NCI-H526 (cell line): Measurements from ENCODE around the gene SORCS2.

Experiments
- DNase-seq, 2 experiments: peaks; one replicate each; lab custom pipeline; 2025; lab: John Stamatoyannopoulos, UW

Gene SORCS2

DNA sequence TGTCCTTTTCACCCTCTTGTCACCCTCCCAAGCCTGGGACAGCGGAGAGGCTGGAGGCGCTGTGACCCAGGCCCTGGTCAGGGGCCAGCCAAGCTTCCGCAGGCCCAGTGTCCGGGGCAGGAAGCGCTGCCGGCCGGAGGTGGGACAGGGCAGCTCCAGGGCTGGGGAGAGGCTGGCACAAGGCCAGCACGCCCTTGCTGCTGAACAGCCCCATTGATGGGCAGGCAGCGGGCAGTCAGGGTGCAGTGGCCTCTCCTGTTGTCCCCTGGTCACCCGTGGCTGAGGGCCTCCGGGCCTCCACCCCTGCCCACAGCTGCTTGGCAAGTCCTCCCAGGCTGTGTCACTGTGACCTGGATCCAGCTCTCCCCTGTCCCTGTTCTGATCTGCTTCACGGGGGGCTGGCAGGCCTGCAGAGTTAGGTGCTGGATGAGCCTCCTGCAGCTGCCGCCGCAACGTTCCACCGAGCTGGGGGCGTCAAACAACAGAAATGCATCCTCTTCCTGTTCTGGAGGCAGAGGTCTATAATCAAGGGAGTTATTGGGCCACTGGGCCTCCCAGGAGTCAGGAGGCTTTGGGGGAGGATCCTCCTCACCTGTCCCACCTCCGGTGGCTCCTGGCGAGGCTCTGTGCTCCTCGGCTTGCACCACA is 134.5 kb downstream of the SORCS2 start:
- DNase-seq: no peak

DNA sequence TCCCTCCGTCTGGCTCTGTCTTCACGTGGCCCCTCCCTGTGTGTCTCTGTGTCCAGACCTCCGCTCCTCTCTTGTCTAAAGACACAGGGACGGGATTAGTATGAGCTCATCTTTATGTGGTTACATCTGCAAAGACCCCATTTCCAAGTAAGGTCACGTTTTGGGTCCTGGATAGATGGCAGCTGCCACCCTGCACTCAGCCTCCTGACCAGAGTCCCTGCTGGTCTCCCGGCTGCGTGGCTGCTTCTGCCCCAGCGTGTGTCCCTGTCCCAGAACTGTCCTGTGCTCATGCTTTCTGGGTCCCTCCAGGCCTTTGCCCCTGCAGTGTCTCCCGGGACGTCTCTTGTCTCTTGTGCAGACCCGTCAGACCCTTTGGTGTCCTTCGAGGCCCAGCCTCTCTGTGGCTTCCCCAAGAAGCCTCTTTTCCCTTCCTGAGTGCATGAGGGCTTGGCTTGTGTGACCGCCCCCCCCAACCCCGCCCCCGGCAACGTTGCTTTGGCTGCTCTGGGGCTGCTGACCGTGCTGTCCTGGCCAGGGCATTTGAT is 135.1 kb downstream of the SORCS2 start:
- no peak for DNase-seq

DNA sequence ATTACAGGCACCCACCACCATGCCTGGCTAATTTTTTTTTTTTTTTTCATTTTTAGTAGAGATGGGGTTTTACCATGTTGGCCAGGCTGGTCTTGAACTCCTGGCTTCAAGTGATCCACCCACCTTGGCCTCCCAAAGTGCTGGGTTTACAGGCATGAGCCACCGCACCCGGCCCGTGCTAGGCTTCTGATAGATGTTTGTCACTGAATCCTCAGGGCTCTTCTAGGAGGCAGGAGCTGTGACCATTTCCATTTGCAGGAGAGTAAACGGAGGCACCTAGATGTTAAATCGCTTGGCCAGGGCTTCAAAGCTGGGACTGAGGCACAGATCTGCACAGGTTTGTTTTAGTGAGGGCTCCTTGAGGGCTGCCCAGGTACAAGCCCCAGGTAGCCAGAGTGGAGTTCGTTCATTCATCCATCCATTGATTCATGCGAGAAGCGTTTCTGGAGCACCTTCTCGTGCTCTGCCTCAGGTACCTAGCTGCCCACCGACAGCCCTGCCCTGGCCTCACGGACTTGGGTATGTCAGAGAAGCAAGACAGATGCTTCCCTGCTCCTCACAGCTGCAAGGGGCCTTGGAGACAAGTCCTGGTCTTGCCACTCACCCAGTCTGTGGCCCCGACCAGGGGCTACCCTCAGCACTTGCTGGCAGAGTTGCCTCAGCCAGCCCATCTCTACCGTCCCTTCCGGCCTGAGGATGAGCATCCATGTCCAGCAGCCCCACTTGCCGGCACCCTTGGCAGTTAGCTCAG is 136.0 kb downstream of the SORCS2 start:
- no peak for DNase-seq

DNA sequence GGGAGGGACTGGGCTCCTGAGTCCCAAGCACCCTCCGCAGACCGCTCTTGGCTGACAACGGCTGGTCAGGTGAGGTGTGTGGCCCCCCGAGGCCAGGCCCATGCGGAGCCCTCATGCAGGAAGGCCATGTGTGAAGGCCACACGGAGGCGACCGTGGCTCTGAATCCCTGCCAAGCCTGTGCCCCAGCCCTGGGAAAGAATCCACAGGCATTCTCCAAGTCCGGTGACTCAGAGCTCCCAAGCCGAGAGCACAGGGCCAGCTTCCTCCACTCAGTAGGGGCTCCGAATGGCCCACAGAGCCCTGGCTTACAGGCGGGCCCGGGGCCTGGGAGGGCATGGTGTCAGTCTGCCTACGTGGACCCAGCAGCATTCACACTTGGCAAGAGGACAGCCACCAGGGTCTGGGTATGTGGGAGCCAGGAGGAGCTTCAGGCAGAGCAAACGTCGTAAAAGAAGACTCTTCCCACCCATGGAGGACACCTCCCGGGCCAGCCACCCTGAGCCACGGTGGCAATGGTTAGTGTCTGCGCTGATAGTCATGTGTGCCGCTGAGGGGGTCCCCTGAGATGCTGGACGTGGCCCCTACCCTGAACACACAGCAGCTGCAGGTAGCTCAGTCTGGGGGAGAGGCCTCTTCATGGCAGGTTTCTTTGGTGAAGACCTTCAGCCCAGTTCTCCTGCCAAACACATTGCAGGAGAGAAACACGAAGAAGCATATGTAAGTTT is 136.7 kb downstream of the SORCS2 start:
- no peak for DNase-seq

DNA sequence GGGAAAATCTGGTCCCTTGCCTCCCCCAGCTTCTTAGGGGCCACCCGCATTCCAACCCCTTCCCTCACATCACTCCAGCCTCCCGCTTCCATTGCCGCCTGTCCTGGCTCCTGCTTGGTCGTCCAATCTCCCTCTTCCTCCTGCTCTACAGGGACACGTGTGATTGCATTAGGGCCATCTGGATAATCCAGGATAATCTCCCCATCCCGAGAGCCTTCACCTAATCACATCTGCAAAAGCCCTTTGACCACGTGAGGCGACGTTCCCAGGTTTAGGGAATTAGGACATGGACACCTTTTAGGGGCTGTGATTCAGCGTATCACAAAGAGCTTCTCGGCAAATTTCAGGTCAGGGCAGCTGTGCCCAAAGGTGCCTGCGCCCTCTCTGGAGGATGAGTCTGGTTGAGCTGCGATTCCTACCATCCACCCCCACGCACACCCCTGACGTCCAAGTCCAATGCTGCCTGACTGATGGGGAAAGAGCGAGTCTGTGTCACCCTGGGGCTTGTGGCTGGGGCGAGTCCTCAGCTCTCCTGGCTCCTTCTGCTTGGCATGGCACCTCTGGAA is 137.8 kb downstream of the SORCS2 start:
- no peak for DNase-seq

DNA sequence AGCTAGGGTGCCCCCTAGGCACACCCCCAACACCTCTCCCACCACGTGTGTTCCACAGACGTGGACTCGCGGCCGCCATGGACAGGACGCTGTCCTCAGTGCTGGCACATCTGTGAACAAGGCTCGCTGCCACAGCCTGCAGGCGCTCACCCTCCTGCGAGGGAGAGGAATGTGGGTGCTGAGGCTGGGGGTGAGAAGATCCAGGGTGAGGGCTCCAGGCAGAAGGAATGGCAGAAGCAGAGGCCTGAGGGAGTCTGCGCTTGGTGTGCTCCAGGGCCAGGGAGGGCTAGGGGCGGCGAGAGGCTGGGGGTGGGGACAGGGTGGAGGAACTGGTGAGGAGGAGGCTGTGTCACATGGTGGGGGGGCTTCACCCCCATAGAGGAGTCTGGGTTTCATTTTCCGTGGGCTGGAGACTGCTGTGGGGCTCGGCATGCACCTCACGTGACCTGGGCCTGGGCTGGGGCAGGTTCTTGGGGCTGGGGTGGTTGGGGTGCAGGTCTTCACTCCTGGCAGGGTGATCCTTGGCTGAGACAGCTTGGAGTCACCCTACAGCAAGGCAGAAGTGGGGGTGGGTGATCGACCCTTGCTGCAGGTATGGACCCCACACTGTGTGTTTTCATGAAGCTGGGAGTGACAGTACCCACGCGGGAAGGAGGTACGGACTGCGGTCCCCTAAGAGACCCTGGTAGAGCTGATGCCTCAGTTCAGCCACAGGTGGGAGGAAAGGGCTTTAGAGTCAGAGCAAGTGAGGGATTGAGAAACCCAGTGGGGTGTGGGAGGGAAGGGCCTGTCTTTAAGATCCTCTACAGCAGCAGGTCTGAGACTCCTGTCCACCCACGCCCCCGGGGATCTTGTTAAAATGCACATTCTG is 138.7 kb downstream of the SORCS2 start:
- DNase-seq: no peak

DNA sequence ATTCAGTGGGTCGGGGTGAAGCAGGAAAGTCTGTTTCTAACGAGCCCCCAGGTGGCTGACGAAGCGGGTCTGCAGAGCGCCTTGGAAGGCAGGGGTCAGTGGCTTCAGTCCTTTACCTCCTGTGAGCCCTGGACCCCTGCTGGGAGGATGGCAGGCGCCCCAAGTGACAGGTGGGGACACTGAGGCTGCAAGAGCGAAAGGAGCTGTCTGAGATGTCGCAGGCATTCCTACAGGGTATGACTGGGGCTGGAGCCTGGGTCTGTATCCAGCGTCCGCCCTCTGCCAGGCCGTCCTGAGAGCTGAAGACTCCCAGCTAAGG is 139.3 kb downstream of the SORCS2 start:
- no peak for DNase-seq

DNA sequence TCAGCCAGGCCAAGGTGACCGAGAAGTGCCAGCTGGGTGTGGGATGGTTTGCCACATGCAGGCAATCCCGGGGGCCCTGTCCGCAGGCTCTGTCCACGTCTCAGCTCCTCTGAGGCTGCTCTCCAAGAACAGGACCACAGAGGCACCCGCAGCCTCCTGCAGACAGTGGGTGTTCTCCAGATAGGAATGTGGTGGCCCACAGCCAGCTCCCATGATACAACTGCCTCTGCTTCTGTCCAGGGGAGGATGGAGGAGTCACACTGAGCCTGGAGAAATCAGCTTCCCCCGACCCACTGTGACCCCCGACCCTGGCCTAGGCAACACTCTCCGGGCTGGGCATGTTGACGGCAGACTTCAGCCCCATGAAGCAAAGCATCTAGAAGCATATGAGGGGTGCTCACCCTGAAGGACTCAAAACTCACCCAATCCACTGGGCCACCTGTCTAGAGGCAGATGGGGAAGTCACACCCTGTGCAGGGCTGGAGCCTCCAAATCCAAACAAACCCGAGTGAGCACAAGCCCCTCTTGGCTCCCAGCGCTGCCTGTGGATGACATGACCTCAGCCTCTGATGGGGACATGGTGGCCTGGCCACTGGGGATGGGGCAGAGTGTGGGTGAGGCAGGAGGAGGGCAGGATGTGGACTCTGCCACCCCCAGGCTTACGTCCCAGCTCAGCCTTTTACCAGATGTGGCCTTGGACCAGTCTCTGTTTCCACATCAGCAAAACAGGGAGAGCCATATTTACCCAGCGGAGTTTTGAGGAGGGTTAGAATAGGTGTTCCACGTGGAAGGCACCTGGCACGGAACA is 140.1 kb downstream of the SORCS2 start:
- DNase-seq: no peak

DNA sequence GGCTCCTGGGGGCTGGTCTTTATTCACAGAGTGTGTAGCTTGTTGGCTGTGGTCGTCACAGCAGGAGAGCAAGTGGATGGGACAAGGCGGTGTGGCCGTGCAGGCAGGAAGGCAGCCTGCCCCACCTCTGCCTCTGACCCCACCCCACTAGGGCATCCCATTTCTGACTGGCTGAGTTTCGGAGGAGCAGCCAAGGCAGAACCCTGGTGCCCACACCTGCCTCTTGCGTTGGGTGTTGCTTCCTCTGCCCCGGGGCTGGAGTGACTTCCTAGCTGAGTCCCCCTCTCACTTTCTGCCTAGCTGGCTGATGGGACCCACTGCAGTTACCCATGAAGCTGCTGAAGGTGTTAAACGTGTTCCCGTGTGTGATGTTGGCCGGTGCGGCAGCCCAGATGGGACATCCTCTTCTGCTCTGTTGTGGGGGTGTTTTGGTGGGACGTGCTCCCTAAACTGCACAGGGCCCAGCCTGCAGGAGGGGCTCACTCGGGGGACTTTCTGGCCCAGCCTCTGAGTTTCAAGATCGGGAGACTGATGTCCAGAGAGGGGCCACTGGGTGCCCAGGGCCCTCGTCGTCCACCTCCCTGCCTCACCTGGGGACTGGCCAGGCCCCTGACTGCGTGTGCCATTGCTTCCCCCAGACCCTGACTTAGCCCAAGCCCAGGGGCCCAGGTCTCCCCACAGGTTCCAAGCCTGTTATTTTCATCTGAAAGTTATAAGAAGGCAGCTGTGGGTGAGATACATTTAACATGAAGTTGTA is 140.9 kb downstream of the SORCS2 start:
- DNase-seq: no peak

DNA sequence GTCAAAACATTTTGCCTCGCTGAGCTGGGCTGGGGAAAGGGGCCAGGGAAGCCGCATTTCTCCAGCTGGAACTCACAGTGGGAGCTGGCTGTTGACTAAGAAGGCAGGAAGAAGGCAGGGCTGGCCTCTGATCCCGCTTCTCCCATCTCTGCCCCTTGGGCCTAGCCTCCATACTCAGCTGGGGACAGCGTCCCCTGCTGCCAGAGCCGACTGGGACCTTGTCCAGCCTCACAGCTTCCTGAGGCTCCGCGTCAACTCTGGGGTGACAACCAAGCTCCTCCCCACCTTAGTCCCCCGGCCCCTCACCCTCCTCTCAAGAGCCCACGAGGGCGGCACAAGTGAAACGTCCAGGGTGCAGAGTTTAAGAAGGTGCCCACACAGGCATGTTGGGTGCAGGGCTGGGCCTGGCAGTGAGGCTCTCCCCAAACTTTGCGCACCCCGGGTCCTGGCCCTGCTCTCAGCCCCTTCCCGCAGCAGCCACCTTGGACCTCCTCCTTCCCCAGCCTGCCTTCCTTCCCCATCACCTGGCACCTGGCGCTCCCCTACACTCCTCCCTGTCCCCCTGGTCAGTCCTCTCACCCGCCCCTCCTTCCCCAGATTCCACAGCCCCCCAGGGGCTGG is 141.6 kb downstream of the SORCS2 start:
- no peak for DNase-seq

DNA sequence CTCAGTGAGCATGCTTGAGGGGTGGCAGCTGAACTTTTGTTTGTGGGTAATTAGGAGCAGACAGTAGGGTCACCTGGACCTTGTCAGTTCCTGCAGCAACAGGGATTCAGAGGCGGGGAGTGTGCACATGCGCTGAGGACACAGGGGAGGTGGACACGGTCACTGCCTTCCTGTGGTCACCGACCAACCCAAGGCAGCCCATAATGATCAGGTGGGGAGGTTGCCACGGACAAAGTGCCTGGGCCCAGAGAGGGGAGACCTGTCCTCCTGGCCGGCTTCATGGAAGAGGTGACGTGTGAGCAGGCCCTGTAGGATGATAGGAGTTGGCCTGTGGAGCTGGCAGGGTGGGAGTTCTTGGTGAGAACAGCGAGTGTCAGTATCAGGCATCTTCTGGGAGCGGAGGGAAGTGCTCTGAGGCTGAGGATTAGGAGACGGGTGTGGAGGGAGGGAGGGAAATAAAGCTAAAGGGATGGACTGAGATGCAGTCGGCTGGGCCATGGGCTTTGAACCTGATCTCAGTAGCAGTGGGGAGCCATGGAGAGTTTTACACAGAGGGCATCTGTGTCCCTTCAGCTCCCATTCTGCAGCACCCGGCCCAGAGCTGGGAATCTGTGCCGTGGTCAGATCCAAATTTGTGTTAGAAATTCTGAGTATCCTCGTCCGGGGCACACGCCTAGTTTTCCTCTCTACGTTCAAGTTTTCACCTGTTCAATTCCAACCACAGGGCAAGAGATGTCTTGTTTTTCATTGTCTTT is 142.4 kb downstream of the SORCS2 start:
- no peak for DNase-seq

DNA sequence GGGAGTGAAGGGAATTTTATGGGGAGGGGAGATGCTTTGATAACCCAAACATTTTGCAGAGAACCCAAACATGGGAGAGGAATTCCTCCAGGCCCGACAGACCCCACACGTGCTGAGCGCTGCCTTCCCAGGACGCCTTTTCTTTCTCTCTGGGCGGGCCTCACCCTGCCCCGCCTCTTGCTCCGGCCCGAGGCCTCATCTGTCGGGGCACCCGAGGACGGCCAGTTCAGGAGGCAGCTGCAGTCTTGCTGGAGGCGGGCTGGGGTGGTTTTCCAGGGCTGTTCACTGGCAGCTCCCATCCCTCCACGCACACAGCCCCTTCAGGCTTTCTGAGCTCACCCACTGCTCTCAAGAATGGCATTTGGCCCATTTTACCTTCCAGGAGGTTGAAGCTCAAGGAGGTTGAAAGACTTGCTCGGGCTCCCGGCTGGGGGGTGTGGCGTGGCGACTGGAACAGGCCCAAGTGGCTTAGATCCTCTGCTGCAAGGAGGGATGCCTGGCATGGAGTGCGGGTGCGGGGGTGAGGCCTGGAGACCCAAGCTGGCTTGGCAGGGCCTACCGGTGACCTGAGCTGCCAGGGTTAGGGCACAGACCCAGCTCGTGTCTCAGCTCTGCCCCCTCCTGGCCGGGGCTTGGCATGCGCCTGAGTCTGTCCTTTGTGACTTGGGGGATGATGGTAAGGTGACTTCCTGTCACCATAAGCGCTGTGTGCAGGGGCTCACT is 143.2 kb downstream of the SORCS2 start:
- peak; percentile 23 to 72 for DNase-seq

DNA sequence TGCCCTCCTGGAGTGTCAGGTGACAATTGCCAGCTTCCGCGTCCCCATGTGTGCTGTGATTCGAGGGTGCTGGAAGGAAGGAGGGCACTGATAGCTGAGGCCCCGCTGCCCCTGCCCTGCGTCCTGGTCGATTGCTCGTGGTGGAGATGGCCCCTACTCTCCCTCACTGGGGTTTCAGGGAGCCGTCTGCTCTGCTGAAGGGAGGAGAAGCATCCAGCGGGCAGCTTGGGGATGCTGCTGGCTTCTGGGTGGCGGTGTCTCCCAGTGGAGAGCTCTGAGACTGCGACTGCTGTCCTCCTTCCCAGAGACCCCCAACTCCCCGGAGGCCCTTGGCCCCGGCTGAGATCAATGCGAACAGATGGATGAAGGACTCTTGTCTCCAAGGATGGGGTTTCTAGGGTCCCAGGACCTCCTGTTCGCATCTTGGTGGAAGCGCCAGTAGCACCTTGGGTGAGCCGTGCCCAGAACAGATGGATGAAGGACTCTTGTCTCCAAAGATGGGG is 143.8 kb downstream of the SORCS2 start:
- no peak for DNase-seq

DNA sequence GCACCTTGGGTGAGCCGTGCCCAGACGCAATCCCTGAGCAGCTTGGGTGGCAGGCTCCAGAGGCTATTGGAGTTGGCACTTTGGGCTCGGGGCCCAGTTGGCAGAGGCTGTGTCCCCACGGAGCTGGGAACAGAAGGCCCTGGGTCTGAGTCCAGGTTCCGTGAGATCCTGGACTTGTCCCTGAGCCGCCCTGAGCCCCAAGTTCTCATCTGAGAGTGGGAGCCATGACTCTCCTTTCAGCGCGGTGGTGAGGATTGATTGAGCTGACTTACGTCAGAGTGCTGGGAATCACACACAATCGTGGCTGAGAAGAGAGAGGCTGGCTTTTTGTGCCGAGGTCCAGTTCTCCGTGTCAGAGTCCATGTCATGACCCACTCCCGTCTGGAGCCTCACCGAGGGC is 144.4 kb downstream of the SORCS2 start:
- no peak for DNase-seq

DNA sequence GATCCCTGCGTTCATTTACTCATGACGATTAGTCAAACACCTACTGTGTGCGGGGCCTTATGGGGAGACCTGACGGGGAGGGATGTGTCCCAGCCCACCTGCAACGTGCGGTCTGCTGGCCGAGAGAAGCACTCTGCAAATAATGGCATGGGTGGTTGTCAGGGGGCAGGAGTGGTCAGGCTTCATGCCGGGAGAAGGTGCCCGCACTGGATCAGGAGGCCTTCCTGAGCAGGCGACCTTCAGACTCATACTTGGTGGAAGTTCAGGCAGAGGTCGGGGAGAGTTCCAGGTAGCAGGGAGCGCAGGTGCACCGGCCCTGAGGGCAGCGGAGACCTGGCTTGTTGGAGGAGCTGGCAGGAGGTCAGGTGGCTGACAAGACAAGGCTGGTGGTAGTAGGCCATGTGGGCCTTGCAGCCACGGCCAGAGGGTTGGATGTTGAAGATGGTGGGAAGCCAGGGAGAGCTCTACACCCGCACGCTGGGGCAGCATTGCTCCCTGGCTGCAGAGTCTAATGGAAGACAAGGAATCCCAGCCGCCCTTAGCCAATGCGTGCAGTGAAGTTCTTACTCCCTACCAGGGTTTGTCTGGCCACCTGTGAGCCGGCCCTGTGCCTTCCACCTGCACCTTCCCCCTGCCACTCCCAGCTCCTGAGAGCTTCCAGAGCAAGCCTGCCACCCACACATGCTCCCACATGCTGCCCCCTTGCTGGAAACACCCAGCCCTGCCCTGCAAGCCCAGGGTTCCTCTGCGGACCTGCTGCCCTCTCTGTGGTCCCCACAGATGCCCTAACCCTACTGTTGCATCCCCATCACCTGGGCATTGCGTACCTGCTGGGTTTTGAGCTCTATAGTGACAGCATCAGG is 145.1 kb downstream of the SORCS2 start:
- no peak for DNase-seq

DNA sequence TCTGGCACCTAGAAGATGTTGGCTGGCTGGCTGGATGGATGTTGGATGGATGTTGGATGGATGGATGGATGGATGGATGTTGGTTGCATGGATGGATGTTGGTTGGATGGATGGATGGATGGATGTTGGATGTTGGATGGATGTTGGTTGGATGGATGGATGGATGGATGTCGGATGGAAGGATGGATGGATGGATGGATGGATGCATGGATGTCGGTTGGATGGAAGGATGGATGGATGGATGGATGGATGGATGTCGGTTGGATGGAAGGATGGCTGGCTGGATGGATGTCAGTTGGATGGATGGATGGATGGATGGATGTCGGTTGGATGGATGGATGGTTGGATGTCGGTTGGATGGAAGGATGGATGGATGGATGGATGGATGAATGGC is 145.7 kb downstream of the SORCS2 start:
- DNase-seq: no peak
